HG02938 (cell line): ENCODE measurements around the gene SULT1E1.
"Not testable (repeated sequence)": the region's sequence is repeated elsewhere in the genome, so short reads cannot be mapped to it uniquely, and the experiment has no call there.

Source experiments
- ATAC-seq: cut with Tn5 transposase; IDR thresholded peaks from one replicate; pipeline ENCODE4 v1.9.1; 2021; ENCODE audit warnings: mild to moderate bottlenecking, moderate library complexity; ENCODE audit not compliant: unreplicated experiment

Gene SULT1E1

GRCh38 chr4:69848028-69848427, 11.9 kb downstream of the SULT1E1 start:
- ATAC-seq: no peak

GRCh38 chr4:69843932-69844331, 16.0 kb downstream of the SULT1E1 start:
- ATAC-seq: peak; percentile 75

- ATAC-seq: no peak
Measured at GRCh38 chr4:69843301-69843700, 16.6 kb downstream of the SULT1E1 start.

- ATAC-seq: no peak
Measured at GRCh38 chr4:69838977-69839376, 21.0 kb downstream of the SULT1E1 start.

GRCh38 chr4:69836287-69836686, 23.7 kb downstream of the SULT1E1 start:
- ATAC-seq: no peak

GRCh38 chr4:69835766-69836165, 24.2 kb downstream of the SULT1E1 start:
- no peak for ATAC-seq

GRCh38 chr4:69833251-69833650, 26.7 kb downstream of the SULT1E1 start:
- no peak for ATAC-seq

GRCh38 chr4:69832326-69833030, 27.5 kb downstream of the SULT1E1 start:
- no peak for ATAC-seq

- peak; percentile 89 for ATAC-seq
Measured at GRCh38 chr4:69831646-69832325, 28.2 kb downstream of the SULT1E1 start.

GRCh38 chr4:69831270-69831627, 28.7 kb downstream of the SULT1E1 start:
- ATAC-seq: no peak

- no peak for ATAC-seq
Measured at GRCh38 chr4:69830560-69831269, 29.2 kb downstream of the SULT1E1 start.

GRCh38 chr4:69830192-69830559, 29.8 kb downstream of the SULT1E1 start:
- no peak for ATAC-seq

- no peak for ATAC-seq
Measured at GRCh38 chr4:69829678-69830077, 30.3 kb downstream of the SULT1E1 start.

GRCh38 chr4:69828828-69829227, 31.1 kb downstream of the SULT1E1 start:
- ATAC-seq: no peak

- not testable (repeated sequence) for ATAC-seq
Measured at GRCh38 chr4:69825056-69825455, 34.9 kb downstream of the SULT1E1 start.

- peak; percentile 89 for ATAC-seq
Measured at GRCh38 chr4:69823481-69824186, 36.3 kb downstream of the SULT1E1 start.

- no peak for ATAC-seq
Measured at GRCh38 chr4:69823048-69823447, 36.9 kb downstream of the SULT1E1 start.

GRCh38 chr4:69822198-69822597, 37.7 kb downstream of the SULT1E1 start:
- ATAC-seq: no peak

- ATAC-seq: no peak
Measured at GRCh38 chr4:69818060-69818639, 41.8 kb downstream of the SULT1E1 start.

GRCh38 chr4:69816236-69816635, 43.7 kb downstream of the SULT1E1 start:
- ATAC-seq: no peak

- no peak for ATAC-seq
Measured at GRCh38 chr4:69813628-69814027, 46.3 kb downstream of the SULT1E1 start.
